GM18907 (cell line): ENCODE data around the gene NDUFS8.

ENCODE experiments used
- ATAC-seq: cut with Tn5 transposase; IDR thresholded peaks from one replicate; pipeline ENCODE4 v1.9.1; 2021; ENCODE audit warnings: mild to moderate bottlenecking, moderate library complexity; ENCODE audit not compliant: unreplicated experiment

NDUFS8 gene

GRCh38 chr11:68002938-68003845 is 27.3 kb upstream of the NDUFS8 start:
- peak; percentile 35 for ATAC-seq

- peak; percentile 48 for ATAC-seq
Measured at GRCh38 chr11:68003846-68004550, 26.5 kb upstream of the NDUFS8 start, which contains the start of gene UNC93B1. Gene UNC93B1, minus strand, starts transcription at chr11:68004097. Its CDS starts 54 bp downstream, at chr11:68004043.

- no peak for ATAC-seq
Measured at GRCh38 chr11:68004551-68005335, 25.7 kb upstream of the NDUFS8 start.

GRCh38 chr11:68006606-68007166 is 23.8 kb upstream of the NDUFS8 start:
- no peak for ATAC-seq

- no peak for ATAC-seq
Measured at GRCh38 chr11:68007498-68008380, 22.7 kb upstream of the NDUFS8 start.

- ATAC-seq, result no peak
Measured at GRCh38 chr11:68008381-68009337, 21.8 kb upstream of the NDUFS8 start.

- no peak for ATAC-seq
Measured at GRCh38 chr11:68009391-68010089, 20.9 kb upstream of the NDUFS8 start.

GRCh38 chr11:68010090-68011041 is 20.1 kb upstream of the NDUFS8 start, which contains the start of gene ALDH3B1:
Gene ALDH3B1, plus strand, starts transcription at chr11:68010327. Its CDS starts 4,971 bp downstream, at chr11:68015298.
- ATAC-seq, result no peak

GRCh38 chr11:68011051-68011943 is 19.2 kb upstream of the NDUFS8 start:
- ATAC-seq, result no peak

- ATAC-seq, result no peak
Measured at GRCh38 chr11:68012044-68012842, 18.2 kb upstream of the NDUFS8 start.

- no peak for ATAC-seq
Measured at GRCh38 chr11:68012843-68013610, 17.5 kb upstream of the NDUFS8 start.

GRCh38 chr11:68013611-68014156 is 16.8 kb upstream of the NDUFS8 start:
- no peak for ATAC-seq

GRCh38 chr11:68014157-68014946 is 16.1 kb upstream of the NDUFS8 start:
- no peak for ATAC-seq
